NK-92 treated with Interleukin-12 subunit alpha and Interleukin-12 subunit beta, amount 100 ng/mL, for 24 hours (cell line): Measurements from ENCODE around the gene DISP2.

ENCODE experiments used
- DNase-seq: peaks from one replicate; lab custom pipeline; 2025; lab: John Stamatoyannopoulos, UW

Gene DISP2, protein sequence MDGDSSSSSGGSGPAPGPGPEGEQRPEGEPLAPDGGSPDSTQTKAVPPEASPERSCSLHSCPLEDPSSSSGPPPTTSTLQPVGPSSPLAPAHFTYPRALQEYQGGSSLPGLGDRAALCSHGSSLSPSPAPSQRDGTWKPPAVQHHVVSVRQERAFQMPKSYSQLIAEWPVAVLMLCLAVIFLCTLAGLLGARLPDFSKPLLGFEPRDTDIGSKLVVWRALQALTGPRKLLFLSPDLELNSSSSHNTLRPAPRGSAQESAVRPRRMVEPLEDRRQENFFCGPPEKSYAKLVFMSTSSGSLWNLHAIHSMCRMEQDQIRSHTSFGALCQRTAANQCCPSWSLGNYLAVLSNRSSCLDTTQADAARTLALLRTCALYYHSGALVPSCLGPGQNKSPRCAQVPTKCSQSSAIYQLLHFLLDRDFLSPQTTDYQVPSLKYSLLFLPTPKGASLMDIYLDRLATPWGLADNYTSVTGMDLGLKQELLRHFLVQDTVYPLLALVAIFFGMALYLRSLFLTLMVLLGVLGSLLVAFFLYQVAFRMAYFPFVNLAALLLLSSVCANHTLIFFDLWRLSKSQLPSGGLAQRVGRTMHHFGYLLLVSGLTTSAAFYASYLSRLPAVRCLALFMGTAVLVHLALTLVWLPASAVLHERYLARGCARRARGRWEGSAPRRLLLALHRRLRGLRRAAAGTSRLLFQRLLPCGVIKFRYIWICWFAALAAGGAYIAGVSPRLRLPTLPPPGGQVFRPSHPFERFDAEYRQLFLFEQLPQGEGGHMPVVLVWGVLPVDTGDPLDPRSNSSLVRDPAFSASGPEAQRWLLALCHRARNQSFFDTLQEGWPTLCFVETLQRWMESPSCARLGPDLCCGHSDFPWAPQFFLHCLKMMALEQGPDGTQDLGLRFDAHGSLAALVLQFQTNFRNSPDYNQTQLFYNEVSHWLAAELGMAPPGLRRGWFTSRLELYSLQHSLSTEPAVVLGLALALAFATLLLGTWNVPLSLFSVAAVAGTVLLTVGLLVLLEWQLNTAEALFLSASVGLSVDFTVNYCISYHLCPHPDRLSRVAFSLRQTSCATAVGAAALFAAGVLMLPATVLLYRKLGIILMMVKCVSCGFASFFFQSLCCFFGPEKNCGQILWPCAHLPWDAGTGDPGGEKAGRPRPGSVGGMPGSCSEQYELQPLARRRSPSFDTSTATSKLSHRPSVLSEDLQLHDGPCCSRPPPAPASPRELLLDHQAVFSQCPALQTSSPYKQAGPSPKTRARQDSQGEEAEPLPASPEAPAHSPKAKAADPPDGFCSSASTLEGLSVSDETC (N-terminal part only)

DNA sequence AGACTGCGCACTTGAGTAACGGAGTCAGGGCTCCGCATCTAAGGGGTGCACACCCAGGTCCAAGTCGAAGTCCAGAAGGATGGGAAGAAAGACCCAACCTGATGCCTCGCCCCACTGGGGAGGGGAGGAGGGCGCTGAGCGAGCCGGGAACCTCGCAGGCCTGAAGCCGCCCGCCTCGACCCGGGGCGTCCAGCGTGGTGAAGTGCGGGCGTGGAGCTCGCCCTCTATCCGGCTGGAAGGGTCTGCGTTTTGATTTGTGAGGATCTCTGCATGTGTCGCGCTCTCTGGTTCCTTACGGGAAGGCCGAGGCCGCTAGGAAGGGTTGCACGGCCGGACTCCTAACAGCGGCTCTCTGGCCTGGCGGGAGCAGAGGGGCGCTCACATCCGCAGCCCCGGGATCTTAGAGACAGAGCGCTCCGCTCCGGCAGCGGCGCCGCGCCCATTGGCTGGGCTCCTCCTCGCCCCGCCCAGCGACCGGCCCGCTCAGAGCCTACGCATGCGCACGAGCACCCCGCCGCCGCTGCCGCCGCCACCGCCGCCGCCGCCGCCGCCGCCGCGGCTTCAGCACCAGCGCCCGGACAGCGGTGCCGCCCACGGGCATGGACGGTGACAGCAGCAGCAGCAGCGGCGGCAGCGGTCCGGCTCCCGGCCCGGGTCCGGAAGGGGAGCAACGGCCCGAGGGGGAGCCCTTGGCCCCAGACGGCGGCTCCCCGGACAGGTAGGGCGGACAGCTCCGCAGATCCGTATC, at the start of gene DISP2:
TSS of gene DISP2 (plus strand) at position 497 of the 748 bp plus-strand sequence. CDS start at position 600, 103 bp downstream.
- DNase-seq = peak; percentile 79

DNA sequence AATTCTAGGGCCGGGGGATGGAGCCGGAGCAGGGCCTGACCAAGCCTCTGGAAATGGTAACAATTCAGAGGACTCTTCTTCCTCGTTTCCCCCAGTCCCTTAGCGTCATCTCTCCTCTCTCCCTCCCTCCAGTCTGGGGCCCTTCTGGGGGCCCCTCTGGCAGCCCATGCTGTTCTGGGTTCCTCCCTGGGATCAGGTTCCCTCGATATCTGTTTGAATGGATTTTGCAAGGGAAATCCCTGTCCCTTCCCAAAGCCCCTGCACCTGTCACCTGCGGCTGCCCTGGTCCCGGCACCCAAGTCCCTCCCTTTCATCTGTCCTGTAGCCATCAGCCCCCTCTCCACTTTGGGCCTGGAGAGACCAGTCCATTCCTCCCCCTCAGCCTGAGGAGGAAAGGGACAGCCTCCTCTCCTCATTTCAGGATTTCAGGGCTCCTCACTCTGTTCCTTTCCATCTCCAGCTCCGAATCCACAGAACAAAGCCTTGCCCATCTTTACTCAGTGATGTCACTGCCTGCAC, 48.6 kb upstream of the DISP2 start:
- no peak for DNase-seq

DNA sequence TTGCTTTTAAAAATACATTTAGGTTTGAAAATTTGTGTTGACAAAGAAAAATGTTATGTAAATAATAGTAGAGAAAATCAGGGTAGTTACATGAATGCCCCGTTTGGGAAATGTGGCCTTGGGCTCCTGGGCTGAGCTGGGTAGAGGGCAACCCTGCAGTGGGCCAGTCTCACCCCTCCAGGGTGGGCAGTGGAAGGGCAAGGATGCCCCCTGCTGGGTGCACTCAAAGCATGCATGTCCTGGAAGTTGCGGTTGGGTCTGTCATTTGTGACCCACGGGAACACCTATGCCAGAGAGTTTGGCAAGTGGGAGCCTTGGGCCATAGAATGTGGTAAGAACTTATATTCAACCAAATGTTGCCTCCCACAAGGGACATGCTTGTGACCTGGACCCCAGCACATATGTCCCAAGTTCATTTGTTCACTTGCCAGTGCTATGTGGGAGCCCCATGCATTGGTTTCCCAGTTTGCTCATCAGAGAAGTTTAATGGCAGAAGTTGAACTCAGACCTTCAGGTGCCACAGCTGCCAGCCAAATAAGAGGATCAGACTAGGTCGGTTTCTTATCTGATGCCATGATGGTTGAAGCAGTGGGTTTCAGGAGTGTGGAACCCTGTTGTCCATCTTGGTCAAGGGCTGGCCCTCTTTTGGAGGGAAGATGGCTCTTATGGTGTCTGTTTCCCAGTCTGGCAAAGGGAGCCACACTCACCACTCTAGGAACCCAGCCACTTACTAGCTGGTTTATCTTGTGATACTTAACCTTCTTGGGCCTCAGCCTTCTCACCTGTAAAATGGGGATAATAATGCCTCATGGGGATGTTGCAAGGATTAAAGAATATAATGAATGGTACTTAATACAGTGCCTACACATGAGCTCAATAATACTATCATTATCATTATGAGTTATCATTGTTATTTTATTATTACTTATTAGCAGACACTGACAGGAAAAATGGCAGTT, 47.7 kb upstream of the DISP2 start:
- peak; percentile 71 for DNase-seq

DNA sequence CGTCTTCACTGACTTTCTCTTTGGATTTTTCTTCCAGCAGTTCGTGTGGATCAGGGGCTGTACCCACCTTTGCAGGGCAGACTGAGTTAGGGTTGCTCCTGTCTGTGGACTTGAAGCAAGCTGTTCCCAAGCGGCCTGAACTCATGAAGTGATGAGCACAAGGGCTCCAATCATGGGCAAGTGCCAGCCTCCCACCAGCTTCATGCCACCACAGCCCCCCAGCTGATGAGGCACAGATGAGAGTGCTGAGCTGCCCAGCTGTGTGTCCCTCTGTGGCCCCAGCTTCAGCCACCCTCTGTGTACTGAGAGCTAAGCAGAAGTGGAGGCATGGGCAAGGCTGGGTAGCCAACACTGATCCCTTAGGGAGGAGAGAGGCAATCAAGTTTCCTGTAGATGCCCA, 47.0 kb upstream of the DISP2 start:
- DNase-seq = no peak

DNA sequence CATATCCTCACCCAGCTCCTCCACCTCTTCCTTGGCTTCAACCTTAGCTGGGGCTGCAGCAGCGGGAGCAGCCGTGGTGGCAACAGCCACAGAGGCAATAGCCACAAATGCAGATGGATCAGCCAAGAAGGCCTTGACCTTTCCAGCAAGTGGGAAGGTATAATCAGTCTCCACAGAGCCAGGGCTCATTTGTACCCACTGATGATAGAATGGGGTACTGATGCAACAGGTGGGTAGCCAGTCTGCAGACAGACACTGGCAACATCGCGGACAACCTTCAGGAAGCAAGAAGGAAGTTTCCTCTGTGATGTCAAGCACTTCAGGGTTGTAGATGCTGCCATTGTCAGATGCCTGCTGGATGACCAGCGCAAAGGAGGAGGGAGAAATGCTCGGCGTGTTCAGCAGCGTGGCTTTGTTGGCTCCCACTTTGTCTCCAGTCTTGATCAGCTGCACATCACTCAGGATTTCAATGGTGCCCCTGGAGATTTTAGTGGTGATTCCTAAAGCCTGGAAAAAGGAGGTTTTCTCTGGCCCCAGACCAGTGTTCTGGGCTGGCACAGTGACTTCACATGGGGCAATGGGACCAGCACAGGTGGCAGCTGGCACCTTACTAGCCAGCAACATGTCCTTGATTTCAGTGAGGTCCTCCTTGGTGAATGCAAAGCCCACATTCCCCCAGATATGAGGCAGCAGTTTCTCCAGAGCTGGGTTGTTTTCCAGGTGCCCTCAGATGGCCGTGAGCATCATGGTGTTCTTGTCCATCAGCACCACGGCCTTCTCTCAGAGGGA, 45.5 kb upstream of the DISP2 start:
- DNase-seq = no peak

DNA sequence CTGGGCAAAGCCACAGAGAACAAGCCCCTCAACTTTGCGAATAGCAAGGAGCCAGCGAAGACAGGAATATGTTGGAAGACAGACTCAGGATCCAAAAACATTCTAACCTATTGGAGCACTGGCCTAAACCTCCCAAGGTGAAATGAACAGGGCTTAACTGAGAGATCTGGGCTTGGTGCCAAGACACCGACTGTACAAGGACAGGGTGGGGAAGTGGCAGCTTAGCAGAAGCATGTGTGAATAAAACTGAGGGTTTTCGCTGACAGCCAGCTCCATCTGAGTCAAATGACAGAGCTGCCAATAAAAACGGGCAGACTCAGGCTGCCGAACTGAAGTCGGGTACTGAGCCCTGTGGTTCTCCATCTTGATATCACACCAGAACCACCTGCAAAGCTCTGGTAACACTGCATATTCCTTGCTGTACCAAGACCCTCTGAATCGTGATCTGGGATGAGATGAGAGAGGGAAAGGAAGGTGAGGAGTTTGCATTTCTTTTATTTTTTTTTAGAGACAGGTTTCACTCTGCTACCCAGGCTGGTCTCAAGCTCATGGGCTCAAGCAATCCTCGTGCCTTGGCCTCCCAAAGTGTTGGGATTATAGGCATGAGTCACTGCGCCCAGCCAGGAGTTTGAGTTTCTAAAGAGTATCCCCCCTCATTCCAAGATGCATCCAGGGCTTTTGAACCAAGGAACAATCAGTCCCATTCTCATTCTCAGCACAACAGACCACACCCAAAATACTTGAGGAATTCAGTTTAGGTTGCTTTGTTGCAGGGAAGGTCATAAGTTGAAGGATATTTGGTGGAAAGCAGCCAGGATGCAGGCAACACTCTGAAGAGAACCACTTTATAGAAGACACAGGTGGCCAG, 44.3 kb upstream of the DISP2 start:
- DNase-seq = no peak

DNA sequence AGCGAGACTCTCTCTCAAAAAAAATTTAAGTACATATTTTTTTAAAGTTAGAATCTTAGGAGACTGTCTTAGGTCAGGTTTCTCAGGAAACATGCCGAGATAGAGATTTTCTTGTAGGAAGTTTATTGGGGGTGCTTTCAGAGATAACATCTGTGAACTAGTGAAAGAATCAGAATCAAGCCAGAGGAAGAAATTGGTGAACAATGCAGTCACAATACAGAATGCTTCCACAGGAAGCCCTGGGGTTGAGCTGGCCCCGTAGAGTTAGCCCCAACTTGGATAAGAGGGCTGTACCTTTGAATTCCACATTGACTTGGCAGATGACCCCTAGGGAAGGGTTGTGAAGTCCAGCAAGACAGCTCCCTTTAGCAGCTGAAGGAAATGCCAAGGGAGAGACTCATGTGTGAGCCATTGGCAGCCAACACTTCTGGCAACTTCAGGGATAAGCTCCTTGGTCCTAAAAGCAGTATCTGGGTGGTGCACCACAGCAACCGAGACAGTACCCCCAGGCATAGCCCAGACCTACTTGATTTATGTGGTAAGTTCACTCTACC, 43.2 kb upstream of the DISP2 start:
- no peak for DNase-seq

DNA sequence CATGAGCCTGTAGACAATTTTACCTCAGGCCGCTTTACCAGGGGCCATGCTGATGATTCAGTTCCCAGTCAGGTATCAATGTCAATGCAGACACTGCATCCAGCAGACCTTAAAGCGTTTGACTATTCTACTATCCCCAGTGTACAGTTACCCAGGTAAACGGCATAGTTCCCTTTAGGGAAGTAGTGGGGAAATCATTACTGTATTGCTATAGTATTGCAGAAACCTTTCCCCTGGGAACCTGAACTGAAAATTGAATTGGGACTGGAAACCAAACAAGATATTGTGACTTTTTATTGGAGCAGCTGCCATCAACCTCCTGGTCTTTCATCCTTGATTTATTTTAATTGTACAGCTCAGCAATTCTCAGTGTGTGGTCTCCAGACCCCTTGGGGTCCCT, 41.1 kb upstream of the DISP2 start:
- no peak for DNase-seq

DNA sequence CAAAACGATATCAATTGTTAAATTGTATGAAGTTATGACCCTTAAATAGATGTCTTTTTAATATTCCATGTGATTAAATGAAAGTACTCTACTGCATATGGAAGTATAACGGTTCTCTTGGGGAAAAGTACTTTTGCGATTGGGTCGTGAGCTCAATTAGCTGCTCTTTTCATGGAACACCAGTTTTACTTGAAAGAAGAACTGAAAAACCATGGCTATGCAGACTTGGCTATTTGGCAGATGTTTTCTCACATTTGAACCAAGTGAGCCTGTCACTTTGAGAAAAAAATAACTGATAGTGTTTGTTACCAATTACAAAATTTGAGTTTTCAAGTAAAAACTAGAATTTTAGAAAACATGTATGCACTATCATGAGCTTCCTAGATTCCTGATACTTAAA, 40.4 kb upstream of the DISP2 start:
- DNase-seq = no peak

DNA sequence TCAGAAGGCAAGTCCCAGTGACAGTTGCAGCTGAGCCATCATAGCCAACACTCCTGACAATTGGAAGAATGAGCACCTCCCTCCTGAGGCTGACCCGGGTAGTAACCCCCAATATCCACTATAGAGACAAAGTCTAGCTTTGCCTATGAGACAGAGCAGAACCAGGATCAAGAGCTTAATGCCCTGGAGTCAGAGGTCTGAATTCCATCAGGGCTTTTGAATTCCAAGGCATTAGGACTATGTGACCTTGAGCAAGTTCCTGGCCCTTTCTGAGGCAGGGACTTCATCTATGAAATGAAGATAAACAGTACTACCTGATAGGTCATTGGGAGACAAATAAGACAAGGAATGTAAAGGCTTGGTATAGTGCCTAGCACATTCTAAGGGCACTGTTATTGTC, 37.6 kb upstream of the DISP2 start:
- DNase-seq = no peak

DNA sequence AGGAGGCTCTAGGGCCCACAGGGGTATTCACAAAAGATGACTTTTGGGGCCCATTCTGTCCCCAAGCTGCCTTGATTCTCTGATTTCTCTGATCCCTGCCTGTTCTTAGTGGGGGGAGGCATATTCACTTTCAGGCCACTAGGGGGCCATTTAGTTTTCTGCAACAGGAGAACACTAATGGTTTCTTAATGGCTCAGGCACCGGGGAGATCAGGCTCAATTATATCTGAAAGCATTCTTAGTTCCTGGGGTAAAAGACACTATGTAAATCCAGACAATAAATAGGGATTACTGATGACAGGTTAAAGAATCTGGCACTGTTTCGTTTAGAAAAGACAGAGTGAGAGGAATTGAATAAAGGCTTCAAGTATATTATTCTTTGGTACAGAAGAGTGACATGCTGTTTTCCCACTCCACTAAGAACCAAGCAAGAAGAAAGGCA, 37.1 kb upstream of the DISP2 start:
- peak; percentile 37 for DNase-seq

DNA sequence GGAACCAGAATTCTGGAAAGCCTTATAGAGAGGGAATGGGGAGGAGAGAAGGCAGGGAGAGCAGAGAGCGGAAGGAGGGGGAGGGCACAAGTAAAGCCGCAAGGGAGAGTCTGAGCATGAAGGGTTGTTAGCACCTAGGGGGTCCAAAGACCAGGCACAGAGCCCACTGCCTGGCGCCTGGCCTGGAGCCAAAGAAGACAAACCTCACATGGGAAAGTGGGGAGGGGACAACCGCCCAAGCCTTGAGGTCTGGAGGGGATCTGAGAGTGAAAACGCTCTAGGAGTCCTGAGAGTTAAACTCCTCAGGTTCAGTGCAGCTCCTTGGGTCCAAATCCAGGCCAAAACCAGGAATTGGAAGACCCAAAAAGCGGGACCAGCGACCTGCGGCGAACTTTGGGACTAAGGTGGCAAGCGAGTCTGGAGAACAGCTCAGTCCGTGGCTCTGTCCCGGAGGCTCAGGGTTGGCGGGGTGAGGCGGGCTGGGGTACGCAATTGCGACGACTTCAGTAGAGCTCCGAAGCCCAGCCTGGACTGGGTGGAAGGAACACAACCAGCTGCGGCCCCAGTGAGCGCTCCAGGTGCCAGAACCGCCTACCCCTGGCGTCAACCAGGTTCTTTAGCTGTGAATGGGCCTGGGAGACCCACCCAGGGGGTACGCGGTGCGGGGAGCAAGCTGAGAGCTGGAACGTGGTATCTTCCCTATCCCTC, 35.3 kb upstream of the DISP2 start:
- DNase-seq = no peak

DNA sequence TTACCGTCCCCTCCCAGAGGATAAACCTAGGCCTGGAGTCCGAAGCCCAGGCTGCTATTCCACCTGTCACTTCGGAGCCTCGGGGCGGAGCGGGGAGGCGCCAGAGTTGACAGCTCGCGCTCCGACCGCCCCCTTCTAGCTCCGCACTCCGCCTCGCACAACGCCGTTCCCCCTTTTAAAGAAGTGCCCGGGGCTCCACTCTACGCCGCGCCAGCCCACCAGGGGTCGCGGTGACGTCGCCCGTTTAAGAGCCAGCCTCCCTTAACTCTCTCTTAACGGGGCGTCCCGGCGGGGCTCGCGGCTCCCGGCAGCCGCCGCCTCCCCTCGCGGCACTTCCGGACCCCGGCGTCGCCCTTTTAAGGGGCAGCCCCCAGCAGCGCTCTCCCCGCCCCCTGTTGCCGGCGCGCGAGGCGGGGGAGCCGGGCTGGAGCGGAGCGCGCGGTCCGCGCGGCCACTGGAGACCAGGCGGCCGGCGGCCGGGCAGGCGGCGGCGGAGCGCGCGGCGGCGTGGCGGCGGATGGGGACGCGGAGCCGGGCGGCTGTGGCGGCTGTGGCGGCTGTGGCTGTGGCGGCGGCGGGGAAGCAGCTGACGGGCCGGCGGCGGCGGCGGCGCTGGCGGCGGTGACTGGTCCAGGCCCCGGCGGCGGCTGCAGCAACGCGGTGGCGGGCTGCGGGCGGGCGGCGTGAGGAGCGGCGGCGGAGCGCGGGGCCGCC, 34.6 kb upstream of the DISP2 start, which contains the start of gene INAFM2:
TSS of gene INAFM2 (plus strand) at position 454 of the 714 bp plus-strand sequence. CDS start 364 bp downstream, outside the sequence.
- peak; percentile 91 for DNase-seq

DNA sequence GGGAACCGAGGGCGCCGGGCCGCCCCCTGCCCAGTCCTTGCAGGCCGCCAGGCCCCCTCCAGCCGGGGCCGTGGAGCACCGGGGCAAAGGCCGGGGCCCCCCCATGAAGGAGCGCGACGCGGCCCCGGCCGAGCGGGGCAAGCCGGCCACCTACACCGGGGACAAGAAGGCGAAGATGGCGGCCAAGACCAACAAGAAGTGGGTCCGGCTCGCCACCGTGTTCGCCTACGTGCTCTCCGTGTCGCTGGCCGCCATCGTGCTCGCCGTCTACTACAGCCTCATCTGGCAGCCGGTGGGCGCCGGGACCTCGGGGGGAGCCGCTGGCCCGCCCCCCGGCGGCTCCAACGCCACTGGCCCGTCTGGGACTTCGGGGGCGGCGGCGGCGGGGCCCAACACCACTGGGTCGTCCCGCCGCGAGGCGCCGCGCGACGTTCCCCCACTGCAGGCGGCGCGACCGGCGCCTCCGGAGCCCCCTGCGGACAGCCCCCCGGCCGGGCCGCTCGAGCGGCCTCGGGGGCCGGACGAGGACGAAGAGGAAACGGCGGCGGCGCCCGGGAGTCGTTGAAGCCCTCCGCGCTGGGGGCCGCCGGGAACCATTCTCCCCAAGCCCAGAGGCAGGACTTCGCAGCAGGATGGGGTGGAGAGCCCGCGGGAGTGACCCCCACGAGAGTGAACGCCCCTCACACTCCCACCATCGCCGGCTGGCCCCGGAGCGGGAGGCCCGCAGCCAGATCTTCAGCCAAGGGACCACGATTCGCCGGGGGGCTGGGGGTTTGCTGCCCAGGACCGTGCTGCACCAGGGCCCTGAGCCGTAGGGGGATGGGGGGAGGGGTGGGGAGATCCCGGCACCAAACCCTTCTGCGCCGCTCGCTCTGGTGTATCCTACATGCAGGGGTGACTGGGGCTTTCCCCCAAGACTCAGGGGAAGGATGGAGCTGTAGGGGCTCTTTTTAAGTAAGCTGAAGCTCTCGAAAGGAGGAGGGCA, 33.8 kb upstream of the DISP2 start:
- DNase-seq = no peak

DNA sequence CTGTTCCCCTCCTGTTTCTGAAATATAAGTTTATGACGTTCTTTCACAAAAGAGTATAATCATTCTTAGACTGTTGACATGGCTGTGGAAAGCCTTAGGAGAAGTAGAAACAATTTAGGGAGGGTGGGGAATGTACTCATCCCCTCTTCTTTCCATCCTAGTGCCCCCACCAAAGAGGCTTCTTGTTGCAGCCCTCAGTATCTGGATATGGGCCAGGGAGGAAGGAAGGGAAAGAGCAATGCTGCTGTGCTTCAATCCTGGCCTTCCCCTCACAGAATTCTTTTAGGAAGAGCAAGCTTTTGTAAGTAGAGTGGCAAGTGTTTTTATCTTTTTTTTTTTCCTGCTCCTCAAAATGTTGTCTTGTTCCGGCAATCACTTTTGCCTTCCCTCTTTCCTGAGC, 32.8 kb upstream of the DISP2 start:
- no peak for DNase-seq
